GM19372 (cell line): ENCODE data around the gene SULT1C4.
"Not testable (repeated sequence)": the region's sequence is repeated elsewhere in the genome, so short reads cannot be mapped to it uniquely, and the experiment has no call there.

Experiments used
- ATAC-seq: cut with Tn5 transposase; IDR thresholded peaks from one replicate; pipeline ENCODE4 v1.9.1; 2021; ENCODE audit warnings: mild to moderate bottlenecking, low read depth, moderate library complexity; ENCODE audit not compliant: unreplicated experiment

SULT1C4 gene

GRCh38 chr2:108377815-108378630 lies at the start of gene SULT1C4:
SULT1C4 (plus strand) TSS chr2:108377954; CDS start chr2:108378338, 384 bp downstream.
- no peak for ATAC-seq

GRCh38 chr2:108329771-108330170 lies 48.0 kb upstream of the SULT1C4 start:
- ATAC-seq, result no peak

GRCh38 chr2:108330979-108331378 lies 46.8 kb upstream of the SULT1C4 start:
- ATAC-seq, result no peak

GRCh38 chr2:108345951-108346350 lies 31.8 kb upstream of the SULT1C4 start:
- no peak for ATAC-seq

- ATAC-seq, result no peak
Measured at GRCh38 chr2:108346827-108347226, 30.9 kb upstream of the SULT1C4 start.

- ATAC-seq, result no peak
Measured at GRCh38 chr2:108347786-108348185, 30.0 kb upstream of the SULT1C4 start.

GRCh38 chr2:108348816-108349570 lies 28.8 kb upstream of the SULT1C4 start:
- no peak for ATAC-seq

GRCh38 chr2:108349571-108349928 lies 28.2 kb upstream of the SULT1C4 start:
- no peak for ATAC-seq

- ATAC-seq, result no peak
Measured at GRCh38 chr2:108351889-108352288, 25.9 kb upstream of the SULT1C4 start.

GRCh38 chr2:108354136-108354535 lies 23.6 kb upstream of the SULT1C4 start:
- ATAC-seq, result no peak

GRCh38 chr2:108355906-108356734 lies 21.6 kb upstream of the SULT1C4 start:
- ATAC-seq, result no peak

GRCh38 chr2:108359336-108359735 lies 18.4 kb upstream of the SULT1C4 start:
- ATAC-seq, result not testable (repeated sequence)

- no peak for ATAC-seq
Measured at GRCh38 chr2:108360776-108361468, 16.8 kb upstream of the SULT1C4 start.

GRCh38 chr2:108363024-108363907 lies 14.5 kb upstream of the SULT1C4 start:
- no peak for ATAC-seq

GRCh38 chr2:108363908-108364225 lies 13.9 kb upstream of the SULT1C4 start:
- ATAC-seq, result no peak

- no peak for ATAC-seq
Measured at GRCh38 chr2:108364676-108365297, 13.0 kb upstream of the SULT1C4 start.

- ATAC-seq, result no peak
Measured at GRCh38 chr2:108365656-108366055, 12.1 kb upstream of the SULT1C4 start.

- ATAC-seq, result no peak
Measured at GRCh38 chr2:108367014-108367413, 10.7 kb upstream of the SULT1C4 start.

- no peak for ATAC-seq
Measured at GRCh38 chr2:108367561-108368175, 10.1 kb upstream of the SULT1C4 start.
